GM19043 (cell line): Measurements from ENCODE around the gene UGT1A10.

Experiments used
- ATAC-seq: cut with Tn5 transposase; IDR thresholded peaks from one replicate; pipeline ENCODE4 v1.9.1; 2021; ENCODE audit warnings: low read depth; ENCODE audit not compliant: unreplicated experiment

Gene UGT1A10

GRCh38 chr2:233818639-233819621 lies 182.7 kb downstream of the UGT1A10 start:
- no peak for ATAC-seq

GRCh38 chr2:233819884-233820773 lies 183.9 kb downstream of the UGT1A10 start:
- ATAC-seq, result no peak

GRCh38 chr2:233820774-233821105 lies 184.5 kb downstream of the UGT1A10 start:
- no peak for ATAC-seq

- ATAC-seq, result no peak
Observed at GRCh38 chr2:233821196-233821595, 184.9 kb downstream of the UGT1A10 start.

GRCh38 chr2:233821709-233822100 lies 185.5 kb downstream of the UGT1A10 start:
- ATAC-seq, result no peak

- ATAC-seq, result no peak
Observed at GRCh38 chr2:233822101-233822771, 186.0 kb downstream of the UGT1A10 start.
